Measurements from ENCODE around the gene ME3.

Gene ME3

DNA sequence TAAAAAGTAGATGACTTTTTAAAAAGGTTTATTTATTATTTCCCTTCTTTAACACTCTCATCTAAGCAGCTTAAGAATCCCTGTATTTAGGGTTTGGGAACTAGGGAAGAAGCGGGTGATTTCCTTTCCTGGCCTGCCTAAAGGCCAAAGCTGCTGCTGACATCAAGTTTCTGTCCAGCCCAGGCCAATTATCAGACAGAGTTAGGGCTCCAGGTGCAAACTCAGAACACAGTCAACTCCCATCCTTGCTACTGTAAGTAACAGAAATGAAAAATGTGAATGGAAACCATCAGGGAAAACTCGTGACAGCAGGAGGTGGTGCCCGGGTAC lies 188.8 kb downstream of the ME3 start:
- no peak for DNase-seq

DNA sequence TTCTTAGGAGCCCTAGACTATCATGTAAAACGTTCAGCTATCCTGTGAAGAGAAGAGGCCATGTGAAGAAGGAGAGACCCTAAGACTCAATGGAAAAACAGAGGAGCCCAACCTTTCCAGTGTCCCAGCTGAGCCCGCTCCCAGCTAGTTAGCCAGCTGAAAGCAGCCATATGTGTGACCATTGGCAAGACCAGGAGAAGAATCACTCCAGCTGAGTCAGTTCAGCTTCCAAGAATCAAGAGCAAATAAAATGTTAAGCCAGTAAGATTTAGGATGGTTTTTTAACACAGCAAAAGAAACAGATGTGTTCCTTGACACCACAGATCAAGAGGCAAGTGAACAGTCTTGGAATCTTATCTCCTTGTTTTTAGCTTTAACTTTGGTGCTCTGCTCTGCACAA lies 189.7 kb downstream of the ME3 start:
- no peak for DNase-seq

DNA sequence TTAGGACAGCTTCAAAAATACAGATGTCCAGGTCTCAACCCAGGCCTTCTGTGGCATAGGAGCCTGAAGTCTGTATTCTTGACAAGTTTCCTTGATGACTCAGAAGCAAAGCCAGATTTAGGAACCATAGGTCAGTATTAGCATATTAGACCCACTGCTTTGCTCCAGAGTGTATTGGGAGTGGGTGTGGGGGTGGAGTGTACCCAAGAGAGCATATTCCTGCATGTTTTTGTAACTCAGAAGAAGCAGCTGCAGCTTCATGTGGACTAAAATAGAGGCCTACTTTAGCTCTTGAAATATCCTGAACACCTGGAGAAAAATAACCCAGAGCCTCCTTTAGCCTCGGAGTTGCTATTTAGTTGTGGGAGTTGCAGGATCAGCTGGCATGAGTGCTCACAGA lies 191.0 kb downstream of the ME3 start:
- no peak for DNase-seq

DNA sequence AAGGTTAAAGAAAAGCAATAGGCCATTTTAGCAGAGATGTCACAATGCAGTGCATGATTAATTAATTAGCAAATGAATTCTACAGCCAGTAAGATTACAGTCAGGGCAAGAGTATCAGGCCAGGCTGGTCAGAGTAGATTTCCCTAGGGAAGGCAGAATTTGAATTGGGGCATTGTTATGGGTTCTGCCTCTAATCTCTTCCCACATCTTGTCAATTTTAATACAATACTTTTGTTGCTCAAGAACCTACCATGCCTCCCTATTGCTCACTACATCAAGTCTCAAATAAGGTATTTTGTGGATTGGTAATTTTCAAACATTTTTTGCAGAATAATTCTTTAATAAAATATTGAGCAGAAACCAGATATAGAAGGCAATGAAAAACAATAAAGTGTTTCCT lies 194.1 kb downstream of the ME3 start:
- no peak for DNase-seq

DNA sequence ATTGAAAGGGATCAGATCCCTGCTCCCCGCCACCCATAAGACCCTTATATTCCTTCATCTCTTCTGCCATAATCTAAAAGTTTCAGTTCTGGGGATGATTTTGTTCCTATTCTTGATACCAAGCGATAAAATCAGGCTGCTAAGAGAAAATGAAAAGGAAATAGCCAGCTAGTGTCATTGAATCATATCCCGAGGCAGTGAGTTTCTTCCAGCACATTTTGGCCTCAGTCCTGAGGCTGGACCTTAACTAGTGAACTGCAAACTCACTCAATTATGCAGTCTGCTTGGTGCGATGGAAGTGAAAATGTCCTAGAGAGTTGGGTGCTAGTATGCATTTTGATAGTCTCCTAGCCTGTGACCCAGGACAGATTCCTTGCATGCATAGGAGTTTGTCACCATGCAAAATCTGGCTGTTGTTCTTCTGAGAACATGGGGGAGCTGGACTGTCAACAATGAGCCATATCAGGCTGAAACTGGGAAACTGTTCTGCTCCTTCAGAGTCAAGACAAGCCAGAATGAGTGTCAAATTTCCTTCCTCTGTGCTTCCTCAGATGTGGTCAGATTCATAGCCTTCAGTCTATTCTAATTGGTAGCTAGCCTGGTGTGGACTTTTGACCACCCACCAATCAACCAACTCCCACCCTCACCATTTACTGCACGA lies 194.8 kb downstream of the ME3 start:
- DNase-seq = no peak

DNA sequence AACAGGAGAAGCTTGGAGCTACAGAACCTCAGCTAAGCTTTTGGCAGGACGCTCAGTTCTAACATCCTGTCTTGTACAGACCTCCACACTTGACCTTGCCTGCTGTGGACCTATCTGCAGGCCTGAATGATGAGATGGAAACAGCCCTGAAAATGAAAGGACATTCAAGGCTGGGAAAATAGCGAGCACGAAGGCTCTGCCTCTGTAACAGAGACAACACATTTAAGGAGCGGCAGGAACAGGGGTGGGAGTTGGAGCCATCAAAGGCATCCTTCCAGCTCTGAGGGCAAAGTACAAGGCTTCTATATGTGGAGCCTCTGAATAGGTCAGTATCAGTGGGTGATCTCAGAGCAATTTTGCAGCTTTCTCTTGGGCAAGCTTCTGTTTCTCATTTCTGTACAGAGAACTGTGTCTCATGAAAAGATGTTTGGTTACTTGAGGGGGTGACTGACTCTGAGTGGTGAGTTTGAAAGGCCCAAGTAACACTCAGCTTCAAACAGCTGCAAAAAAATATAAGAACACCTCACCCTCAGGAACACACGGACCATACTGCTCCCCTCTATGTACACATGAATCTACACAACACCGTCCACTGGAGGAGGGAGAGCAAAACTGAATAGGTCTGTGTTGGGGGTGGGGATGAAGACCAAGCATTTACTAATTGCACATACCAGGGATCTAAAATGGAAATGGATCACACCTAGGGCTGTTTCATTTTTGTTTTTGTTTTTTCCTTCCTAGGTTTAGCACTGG lies 196.1 kb downstream of the ME3 start:
- DNase-seq = no peak

DNA sequence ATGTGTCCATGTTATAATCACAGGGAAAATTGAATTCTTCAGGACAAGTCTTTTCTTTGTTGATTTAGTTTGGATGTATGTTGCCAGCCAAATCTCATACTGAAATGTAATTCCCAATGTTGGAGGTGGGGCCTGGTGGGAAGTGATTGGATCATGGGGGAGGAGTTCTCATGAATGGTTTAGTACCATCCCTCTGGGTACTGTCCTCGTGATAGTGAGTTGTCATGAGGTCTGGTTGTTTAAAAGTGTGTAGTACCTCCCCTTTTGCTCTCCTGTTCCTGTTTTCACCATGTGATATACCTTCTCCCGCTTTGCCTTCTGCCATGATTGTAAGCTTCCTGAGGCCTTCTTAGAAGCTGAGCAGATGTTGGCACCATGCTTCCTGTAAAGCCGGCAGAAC lies 197.4 kb downstream of the ME3 start:
- DNase-seq = no peak

DNA sequence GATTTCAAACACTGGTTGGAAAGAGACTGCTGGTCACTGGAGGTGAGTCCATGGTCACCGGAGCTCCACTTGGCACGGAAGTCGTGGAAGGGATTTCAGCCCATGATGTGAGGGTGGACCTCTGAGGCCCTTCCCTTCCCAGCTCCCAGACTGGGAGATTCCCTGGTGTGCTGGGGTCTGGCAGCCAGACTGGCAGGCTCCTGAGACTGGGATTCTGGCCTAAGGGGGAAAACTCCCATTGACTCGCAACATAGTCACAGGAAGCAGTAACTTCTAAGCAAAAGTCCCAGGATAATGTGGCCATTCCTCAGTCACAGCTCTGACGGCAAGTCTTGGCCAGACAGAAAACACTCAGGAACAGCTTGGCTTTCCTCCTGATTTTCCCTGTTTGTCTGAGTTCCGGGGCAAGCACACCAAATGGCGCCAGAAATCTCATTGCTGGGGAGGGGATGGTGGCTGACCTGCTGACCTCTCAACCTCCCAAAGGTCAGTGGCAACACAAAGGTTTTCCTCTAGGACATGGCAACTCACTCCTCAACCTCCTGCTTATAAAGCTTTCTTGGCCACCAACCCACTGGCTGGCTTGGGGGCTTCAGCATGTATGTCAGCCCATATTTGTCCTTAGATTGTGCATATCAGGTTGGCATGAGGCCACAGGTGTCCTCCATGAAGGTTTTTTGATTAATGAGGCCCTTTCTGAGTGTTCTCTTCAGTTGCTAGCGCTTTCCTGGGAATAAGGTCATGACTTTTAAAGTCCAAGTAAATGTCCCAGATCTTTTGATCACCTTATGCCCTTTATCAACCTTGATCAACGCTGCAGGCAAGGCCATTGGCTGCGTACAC lies 198.2 kb downstream of the ME3 start:
- DNase-seq = no peak

DNA sequence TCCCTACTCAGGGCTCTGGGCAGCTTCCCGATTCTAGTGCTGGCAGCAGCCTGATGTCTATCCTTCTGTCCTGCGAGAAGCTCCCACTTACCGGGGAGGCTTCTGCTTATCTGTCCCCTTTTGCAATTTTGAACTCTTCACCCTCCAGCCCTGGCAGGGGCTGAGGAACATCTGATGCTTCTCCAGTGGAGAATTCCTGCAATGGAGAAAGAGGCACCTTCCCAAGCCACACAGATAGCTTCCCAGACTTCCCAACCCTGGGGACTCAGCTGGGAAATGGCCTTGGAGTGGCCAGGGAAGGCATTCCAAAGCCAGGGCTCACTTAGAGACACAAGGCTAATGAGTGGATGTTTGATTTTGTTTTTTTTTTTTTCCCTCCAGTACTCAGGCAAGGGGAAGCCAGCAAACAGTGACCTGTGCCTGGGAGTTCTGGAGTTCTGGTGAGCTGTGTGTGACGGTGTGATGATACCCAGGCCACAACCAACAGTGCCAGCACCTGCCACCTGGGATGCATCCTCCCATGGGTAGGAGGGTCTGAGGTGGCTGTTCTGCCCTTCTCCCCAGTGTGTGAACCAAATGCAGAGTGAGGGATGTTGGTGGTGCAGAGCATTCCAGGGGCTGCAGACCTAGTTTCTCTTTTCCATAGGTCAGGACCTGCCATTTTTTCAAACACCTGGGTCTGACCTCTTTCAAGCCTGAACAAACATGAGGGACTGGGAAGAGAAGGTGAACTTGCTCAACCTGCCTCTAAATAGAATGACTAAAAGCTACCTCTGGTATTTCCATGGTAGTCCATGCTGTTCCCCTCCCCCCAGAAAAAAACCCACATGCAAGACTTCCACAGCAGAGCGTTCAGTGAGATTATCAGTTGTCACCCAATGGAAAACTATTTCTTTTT lies 202.7 kb downstream of the ME3 start:
- DNase-seq = no peak

DNA sequence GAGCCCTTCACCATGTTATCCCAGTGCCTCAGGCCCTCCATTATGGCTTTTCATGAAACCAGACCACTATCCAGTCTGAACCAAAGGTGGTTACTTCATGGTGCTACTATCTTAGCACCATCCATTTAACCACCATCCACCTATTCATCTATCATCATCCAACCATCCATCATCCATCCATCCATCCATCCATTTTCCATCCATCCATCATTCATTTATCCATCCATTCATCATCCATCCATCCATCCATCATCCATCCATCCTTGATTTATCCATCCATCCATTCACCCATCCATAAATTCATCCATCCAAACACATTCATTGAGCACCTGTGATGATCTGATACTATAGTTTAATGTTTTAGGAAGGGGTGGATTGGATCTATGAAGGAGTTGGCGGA lies 204.2 kb downstream of the ME3 start:
- DNase-seq = no peak

DNA sequence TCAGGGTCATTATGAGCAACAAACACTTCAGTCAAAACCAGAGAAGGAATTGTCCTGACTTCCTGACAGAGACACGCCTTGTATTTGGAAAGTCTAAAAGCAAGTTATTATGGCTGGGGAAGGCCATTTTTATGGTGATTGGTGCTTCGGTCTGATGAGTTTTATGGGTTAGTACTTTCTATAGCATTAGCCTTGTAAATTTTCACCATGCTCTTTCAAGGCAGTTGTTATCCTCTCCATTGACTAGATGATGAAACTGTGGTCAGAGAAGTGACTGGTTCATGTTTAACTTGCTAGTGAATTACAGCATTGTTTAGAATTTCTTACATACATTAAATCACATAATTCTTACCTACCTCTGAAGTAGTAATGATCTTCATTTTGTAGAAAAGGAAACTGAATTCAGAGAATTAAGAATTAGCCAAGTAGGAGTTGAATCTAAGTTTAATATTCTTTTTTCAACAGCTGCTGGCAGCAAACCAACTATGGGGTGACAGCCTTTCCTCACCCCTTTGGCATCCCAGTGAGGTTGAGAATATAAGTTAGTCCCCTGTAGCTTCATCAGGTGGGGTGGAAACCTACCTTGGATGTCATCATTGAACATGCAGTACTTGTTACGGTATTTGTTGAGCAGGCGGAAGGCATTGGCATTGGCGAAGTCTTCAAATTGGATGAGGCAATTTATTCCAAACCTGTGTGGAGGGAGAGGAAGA lies 207.8 kb downstream of the ME3 start:
- no peak for DNase-seq

DNA sequence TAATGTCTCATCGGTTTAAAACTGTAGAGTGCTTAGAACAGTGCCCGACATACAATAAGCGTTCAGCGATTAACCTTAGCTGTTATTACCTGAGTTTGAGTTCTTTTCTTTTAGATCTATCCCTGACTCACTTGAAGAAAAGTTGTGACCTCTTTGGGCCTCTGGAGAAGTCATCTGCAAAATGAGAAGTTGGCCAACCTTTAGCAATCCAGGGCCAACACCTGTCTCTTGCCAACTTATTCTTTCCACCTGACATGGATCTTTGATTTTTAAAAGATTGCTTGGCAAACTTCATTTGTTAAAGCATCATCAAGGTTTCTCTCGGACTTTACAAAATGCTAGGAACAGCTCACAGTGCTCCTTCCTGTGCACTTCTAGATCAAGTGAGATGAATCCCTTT lies 208.5 kb downstream of the ME3 start:
- no peak for DNase-seq

DNA sequence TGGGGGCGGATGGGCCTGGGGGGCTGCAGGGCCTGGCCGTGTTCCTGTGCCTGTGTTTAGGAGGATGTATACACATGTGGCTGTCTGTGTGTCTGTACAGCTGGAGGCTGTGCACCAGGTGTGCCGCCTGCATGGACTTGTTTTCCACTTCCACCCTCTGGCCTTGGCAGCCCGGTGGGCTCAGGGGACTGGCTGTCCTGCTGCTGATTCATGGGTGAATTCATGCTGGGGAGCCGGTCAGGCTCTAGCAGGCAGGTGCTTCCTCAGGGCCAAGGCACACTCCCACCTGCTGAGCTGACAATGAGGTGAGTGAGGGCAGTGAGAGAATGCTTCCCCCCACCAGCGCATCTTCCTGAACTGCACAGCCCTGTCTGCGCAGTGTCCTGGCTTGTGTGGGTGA lies 209.3 kb downstream of the ME3 start:
- DNase-seq = no peak

DNA sequence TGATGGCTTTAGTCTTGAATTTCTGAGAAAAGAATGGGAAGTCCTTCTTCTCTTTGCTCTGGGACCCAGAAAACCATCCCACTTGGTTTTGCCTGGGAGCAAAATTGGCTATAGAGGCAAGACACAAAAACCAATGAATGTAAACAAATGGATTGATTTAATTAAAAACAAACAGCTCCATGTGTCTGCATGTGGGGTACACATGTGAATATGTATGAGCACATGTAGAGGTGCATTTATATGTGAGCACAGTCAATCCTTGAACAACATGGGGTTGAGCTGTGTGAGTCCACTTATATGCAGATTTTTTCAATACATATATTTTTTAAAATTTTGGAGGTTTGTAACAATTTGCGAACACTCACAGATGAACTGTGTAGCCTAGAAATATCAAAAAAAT lies 210.5 kb downstream of the ME3 start:
- no peak for DNase-seq

DNA sequence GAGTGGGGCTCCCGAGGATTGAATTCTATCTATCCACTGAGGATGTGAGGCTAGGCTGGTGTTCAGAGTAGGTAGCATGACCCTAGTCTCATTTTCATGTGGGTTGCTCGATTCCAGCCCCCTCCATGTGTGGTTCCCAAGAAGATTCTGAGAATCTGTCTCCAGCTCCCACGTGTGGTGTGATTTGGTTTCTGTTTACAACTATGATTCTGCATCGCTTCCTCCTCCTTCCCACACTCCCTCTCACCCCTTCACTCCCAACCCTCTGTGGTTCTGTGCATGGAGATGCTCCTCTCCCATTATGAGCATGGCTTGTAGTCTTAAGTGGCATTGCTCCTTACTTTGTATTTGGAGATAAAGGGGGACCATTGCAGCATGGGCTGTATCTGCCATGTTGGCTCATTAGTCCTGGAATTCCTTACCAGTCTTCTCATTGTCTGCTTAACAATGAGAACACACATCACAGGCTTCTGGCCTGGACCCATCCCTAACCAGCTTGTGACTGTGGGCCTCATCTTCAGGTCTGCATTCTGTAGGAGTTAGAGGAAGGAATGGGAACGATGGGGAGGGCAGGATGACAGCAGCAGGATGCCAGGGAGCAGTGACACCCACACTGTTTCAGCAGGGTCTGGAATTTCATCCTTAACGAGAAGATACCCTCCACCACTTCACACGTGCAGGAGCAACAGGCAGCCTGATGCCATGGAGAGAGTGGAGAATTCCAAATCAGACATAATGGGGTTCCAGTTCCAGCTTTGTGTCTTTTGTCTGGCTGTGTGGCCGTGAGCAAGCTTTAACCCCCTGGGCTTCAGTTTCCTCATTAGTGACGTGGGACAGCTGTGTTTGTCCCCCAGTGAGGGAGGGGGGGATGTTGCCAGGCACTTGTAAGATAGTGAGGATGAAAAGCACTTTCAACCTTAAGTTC lies 211.7 kb downstream of the ME3 start:
- peak; percentile 7 for DNase-seq

DNA sequence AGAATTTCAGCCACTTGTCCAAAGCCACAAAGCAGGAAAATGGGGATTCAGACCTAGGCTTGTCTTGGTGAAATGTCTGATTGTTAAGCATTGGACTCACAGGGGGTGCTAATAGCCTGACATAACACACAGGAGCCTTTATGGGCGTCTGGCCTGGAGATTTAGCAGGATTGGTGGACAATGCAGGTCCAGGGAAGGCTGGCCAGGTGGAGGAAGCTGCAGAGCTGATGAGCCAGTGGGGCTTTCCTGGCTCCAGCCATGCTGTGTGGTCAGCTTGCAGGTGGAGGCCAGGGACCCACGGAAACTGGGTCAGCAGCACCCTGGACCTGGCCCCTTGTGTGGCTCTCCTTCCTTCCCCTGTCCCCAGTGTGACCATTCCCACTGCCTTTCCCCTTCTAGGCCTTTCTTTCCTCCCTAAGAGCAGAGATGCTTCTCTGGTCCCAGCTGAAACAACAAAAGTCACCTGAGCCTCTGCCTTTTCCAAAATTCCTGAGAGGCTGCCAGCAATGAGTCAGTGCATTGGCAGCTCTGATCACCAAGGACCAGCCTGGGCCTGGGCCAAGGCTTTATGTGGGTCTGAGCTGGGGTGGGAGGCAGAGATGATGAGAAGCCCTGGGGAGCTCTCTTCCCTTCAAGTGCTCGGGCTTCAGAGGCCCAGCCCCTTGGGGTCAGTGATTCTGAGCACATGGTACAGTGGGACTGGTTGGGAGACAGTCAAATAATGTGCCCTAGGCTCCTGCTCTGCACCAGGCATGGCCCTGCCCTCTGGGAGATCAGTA lies 212.5 kb downstream of the ME3 start:
- DNase-seq = no peak

DNA sequence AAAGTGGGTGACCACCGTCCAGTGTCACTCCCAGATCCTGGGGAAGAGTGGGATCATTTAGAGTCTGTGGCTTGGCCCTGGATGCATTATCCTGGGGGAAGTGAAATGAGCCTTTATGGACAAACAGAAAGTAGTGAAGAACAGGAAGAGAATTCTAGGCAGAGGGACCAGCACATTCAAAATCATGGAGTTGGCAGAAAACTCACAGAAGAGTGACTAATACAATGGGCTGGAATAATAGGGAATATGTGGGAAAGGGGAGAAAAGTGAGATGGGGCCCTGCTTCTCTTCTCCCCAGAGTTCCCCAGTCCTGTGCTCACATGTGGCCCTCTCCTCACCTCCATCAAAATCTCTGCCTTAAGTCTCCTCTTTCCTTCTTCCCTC lies 213.4 kb downstream of the ME3 start:
- no peak for DNase-seq

DNA sequence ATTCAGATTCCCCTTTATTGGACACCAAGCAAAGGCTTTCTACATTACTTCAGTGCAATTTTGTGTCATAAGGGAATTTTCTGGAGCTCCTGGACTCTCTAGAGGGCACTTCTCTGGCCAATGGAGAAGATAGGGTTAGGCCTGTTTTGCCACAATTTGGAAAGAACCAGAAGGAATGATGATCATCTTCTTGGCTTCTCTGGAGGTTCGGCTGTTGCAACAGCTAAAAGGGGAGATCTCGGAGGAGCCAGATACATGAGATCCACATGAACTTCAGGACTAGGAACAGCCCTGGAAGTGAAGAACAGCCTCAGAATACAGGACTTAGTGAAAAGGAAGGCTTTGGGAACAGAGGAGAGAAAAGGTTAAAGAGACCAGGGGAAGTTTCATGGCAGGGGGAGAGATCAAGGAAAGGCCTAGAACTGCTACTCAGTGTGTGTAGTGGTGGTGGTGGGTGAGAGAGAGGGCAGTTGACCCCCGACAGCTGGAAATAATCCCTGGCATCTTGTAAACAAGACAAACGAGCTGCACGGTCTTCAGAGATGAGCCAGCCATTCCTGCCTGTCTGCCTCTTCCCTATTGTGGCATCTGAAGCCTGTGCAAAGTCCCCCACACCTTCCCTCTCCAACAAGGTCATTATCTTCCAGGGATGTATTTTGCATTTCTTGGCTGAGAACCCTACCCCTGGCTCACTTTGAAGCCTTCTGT lies 214.0 kb downstream of the ME3 start:
- DNase-seq = no peak

DNA sequence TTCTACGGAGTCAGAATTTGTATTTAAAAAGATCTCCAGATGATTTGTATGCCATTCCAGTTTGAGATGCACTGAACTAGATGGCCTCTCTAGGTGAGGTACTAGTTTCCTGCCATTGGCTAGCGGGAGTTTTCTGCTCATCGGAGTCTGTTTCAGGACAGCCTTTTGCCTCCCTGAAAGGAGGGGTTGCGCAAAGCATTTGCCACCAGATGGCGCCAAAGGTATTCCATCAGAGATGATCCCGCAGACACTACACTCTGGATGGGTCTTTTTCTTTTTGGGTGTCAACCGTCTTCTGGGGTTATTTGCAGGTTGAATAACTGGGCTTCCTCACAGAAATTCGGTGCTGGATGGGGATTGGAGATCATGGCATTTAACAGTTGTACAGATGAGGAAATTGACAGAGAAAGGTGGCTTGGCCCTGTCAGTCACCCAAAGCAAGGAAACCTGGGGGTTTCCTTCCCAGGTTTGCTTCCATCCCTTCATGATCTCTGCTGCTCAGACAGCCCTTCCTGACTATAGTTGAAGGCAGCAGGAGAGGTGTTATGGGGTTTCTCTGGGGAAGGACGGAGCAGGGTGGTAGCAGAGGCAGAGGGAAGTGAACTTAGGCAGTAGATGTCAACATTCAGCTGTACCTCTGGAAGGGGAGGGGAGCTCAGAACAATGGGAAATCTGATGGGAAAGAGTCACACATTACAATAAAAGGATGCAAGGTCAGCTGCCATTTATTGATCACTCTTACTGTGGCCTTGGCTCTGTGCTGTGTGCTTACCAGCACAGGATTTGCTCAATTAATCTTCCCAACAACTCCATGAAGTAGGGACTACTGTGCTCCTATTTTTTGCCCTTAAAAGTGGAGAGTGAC lies 216.1 kb downstream of the ME3 start:
- peak; percentile 88 for DNase-seq

All from activated CD4-positive, alpha-beta T cell treated with anti-CD3 and anti-CD28 coated beads, Interleukin-10, Interleukin-2, amounts not matched to agents 100 ng/mL and 50 ng/mL, durations not matched to agents 16 hours and 8 hours (primary cell).